Stimulated activated CD4-positive, alpha-beta T cell treated with anti-CD3 and anti-CD28 coated beads, Interleukin-12 subunit alpha, Interleukin-12 subunit beta, amount 100 ng/mL, for 4 hours (primary cell): ENCODE data around the gene SLC12A2.

Experiments used
- DNase-seq: peaks from one replicate; pipeline ENCODE4 v3.0.0-alpha.2; 2020

The SLC12A2 gene

DNA sequence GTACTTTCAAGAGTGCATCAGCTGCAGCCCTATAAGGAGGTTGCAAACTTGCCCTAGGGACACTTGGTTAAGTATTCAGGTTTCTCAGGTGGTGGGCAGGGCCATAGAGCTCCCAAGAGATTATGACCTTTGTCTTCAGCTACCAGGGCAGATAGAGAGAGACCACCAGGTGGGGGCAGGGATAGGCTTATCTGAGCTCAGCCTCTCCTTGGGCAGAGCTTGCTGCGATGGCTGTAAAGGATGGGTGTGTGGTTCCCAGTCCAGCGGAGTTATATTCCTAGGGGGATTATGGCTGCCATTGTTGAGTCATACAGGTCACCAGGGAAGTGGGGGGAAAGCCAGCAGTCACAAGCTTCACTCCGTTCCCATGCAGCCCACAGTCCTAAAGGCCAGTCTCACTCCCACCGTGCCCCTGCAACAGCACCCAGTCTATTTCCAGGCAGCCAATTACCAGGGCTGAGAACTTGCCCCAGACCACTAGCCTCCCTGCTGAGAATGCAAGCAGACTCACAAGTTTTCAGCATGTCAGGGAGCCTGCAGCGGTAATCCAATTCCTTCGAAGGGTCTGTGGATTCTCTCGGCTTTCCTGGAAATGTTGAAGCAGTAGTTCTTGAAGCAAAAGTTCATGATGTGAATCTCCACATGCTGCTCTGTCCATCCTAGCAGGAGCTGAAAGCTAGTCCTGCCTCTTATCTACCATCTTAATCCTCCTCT lies 151.5 kb downstream of the SLC12A2 start:
- no peak for DNase-seq

DNA sequence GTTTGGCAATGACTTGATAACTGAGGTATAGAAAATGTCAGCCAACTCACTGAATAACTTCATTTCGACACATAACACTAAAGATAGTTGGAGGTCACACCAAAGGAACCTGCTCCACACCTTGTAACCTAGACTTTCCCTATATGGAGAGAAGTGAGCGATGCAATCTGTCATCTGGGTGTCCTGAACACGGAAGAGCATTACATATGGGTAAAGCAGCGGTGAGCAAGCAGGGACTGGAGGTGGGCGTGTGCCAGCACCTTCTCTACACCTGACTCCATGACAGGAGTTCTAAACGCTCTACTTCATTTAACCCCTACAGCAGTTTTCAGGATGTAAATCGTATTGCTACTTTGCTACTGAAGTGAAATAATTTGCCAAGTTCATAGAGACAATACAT lies 152.8 kb downstream of the SLC12A2 start:
- no peak for DNase-seq

DNA sequence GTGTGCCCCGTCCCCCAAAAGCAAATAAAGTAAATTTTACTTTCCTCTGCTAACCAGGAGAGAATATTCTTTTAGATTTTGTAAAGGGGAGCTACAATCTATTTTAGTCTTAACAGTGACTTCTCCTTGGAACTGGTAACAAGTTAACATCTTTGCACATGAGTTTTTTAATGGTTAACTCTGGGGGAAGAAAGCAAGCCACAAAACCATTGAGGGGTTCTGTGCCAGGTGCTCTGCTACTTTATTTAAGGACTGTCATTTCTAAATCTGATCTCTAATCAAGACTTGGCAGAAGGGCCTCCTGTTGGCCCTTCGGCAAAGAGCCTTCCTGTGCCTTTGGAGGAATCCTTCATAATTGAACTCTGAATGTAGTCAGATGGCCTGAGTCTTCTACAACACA lies 153.4 kb downstream of the SLC12A2 start:
- no peak for DNase-seq

DNA sequence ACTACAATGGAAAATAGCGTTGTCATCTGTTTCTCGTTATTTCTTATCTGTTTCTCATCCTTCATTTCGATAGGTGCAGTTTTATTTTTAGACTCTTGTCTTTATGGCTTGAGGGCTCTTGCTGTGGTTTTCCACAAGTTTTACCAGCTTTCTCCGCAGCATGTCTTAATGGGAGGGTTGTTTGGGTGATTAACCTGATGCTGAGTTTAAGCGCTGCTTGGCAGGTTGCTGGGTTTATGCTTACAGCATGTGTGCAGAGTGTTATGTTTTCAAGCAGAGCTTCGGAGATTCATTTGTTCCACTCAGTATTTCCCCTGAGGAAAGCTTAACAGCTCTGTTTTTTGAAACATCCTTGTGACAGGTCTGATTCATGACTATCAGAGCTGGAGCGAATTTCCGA lies 154.0 kb downstream of the SLC12A2 start:
- no peak for DNase-seq
